ENCODE measurements around the gene TNFSF13. TPM values are rescaled to one million over a fixed set of nuclear protein-coding genes. Genes with fewer than 3 reads are reported as not detected.
A peak's percentile ranks its signal among the peaks of the same experiment; 100 is the strongest.

Gene TNFSF13
- total and polyA plus RNA-seq, 12 donors, result 4.1 to 25.0 (median 7.6) TPM

DNA sequence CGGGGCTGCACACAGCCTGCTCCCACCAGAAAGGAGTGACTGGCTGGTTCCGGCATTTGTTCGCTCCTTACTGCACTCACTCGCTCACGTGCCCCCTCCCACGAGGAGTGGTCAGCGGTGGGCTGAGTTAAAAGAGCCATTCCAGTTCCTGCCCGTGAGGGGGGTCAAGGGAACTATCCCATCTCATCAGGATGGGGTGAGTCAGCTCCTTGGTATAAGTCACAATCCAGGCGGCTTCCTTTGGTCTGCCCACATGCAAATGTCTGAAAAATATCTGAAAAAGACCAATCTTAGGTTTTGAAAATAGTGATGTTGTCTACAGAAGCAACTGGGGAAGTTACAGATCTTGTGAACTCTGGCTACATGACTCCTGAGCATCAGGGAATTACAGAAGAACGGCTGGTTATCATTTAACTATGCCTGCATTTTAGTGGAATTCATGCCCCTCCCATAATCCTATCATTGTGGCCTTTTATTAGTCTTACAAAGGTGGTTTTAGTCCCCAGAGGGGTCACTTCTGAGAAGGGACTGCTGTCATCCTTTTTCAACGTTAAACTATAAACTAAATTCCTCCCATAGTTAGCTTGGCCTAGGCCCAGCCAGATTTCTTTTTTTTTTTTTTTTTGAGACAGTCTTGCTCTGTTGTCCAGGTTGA lies 19.5 kb upstream of the TNFSF13 start:
- 69 to 75% methylated on average over 11 of the region's 11 CpGs for WGBS, 2 donors
- Histone ChIP-seq H3K4me3 (no peak overlapping the region), H3K4me1 (peaks cover 0 to 2% (median 0%) of the 10 kb centered on the region in 9 donors), H3K27me3 (no peaks in the 10 kb centered on the region), H3K9me3 (peaks cover 0 to 17% (median 0%) of the 10 kb centered on the region in 11 donors), H3K36me3 (no peaks in the 10 kb centered on the region), H3K27ac (no peak overlapping the region)
- ATAC-seq (no peak), DNase-seq (no peak)
- intact Hi-C loops (cut with DNase I), result no loop called here
- TF ChIP-seq, protein P1, sequence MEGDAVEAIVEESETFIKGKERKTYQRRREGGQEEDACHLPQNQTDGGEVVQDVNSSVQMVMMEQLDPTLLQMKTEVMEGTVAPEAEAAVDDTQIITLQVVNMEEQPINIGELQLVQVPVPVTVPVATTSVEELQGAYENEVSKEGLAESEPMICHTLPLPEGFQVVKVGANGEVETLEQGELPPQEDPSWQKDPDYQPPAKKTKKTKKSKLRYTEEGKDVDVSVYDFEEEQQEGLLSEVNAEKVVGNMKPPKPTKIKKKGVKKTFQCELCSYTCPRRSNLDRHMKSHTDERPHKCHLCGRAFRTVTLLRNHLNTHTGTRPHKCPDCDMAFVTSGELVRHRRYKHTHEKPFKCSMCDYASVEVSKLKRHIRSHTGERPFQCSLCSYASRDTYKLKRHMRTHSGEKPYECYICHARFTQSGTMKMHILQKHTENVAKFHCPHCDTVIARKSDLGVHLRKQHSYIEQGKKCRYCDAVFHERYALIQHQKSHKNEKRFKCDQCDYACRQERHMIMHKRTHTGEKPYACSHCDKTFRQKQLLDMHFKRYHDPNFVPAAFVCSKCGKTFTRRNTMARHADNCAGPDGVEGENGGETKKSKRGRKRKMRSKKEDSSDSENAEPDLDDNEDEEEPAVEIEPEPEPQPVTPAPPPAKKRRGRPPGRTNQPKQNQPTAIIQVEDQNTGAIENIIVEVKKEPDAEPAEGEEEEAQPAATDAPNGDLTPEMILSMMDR (IDR thresholded peaks at IDR 0.05), result no peak

DNA sequence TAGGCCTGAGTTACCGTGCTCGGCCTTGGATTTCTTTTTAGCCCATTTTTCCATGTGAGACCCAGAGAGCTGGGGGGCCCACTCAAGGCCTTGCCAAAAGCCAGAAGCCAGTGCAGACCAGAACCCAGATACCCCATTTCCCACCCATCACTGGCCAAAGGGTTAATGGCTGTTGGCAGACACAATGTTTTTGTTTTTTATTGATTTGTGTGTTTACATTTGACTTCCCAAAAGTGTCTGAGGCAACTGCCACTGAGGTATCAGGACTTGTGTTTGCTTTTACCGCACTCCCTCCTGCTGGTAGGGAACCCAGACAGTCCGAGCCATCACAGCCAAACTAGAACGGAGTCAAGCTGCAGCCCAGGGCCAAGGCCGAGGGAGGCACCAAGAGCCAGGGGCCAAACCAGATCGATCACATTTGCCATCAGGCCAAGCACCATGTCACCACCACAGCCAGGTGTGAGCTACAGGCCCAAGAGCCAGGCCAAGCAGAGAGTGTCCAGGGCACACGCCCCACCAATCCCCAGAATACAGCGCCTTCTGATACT lies 17.4 kb upstream of the TNFSF13 start:
- ATAC-seq, result no peak
- Histone ChIP-seq H3K36me3 (no peaks in the 10 kb centered on the region), H3K9me3 (peaks cover 0 to 17% (median 0%) of the 10 kb centered on the region in 11 donors), H3K4me3 (no peak overlapping the region), H3K27ac (no peak overlapping the region), H3K27me3 (no peaks in the 10 kb centered on the region), H3K4me1 (peaks cover 0 to 17% (median 5%) of the 10 kb centered on the region in 9 donors)
- intact Hi-C loops (cut with DNase I), result no loop called here
- TF ChIP-seq, protein P1 (IDR thresholded peaks at IDR 0.05), result no peak
- WGBS, 2 donors, result 93 to 97% methylated on average over 9 of the region's 9 CpGs
- DNase-seq, result no peak

DNA sequence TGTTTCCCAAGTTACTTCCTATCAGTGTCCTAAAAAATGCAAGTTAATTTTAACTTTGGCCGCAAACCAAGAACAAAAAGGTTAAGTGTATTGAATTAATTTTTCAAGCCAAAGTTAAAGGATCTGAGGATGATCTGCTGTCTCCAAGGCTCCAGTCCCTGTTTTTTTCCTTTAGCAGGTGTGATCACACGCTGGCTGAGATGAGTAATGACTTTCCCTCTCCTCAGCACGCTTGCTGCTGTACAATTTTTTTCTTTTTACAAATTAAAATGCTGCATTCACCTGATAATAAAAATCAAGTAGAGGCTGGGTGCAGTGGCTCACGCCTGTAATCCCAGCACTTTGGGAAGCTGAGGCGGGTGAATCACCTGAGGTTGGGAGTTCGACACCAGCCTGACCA lies 13.6 kb upstream of the TNFSF13 start:
- DNase-seq, result no peak
- intact Hi-C loops (cut with DNase I), result no loop called here
- Histone ChIP-seq H3K36me3 (no peaks in the 10 kb centered on the region), H3K4me1 (peaks cover 0 to 38% (median 20%) of the 10 kb centered on the region in 9 donors), H3K27ac (peak overlapping the region in 6 of 10 donors; percentile 21 to 67 (median 45)), H3K27me3 (no peaks in the 10 kb centered on the region), H3K4me3 (no peak overlapping the region), H3K9me3 (no peaks in the 10 kb centered on the region)
- WGBS, 2 donors, result 58 to 69% methylated on average over 6 of the region's 6 CpGs
- ATAC-seq, result no peak
- TF ChIP-seq, protein P1 (IDR thresholded peaks at IDR 0.05), result no peak

DNA sequence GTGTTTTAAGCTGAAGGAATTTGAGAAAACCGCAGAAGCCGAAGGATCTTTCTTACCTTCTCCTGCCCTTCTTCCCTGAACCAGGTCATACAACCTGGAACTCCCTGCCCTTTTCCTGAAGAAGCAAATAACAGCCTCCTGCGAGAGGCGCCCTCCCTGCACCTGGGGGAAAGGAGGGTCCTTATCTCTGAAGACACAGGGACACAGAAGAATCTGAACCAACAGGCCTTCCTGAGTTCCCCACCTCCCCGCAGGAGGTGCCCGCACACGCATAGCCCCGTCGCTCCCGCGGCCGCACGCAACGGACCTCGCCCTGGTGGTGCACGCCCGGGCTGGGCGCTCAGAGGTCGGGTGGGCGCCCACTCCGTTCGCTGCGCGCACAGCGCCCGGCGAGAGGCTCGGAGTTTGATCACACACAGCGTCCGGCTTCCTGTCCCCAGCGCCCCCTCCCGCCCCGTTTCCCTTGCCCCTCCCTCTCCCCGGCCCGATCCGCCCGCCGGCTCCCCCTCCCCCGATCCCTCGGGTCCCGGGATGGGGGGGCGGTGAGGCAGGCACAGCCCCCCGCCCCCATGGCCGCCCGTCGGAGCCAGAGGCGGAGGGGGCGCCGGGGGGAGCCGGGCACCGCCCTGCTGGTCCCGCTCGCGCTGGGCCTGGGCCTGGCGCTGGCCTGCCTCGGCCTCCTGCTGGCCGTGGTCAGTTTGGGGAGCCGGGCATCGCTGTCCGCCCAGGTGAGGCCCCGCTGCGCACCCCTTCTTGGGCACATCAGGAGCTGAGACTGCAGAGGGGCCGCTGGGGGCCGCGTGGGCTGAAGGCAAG lies 9.8 kb upstream of the TNFSF13 start, which contains the start of gene TNFSF12:
TSS of gene TNFSF12 (plus strand) at position 474 of the 816 bp plus-strand sequence. CDS start at position 570, 96 bp downstream.
- H3K9me3 ChIP-seq, result no peaks in the 10 kb centered on the region
- H3K36me3 ChIP-seq, result peaks cover 0 to 23% (median 10%) of the 10 kb centered on the region in 9 donors
- peak within 1 kb of the TSS; percentile 89 to 98 (median 92) for H3K27ac ChIP-seq
- WGBS, 2 donors, result 2 to 4% methylated on average over 65 of the region's 65 CpGs
- intact Hi-C loops (cut with DNase I), result no loop called here
- peak; percentile 80 to 91 (median 86) for ATAC-seq
- peak; percentile 83 for DNase-seq
- TF ChIP-seq, protein P1 (IDR thresholded peaks at IDR 0.05), result peak in 5 of 9 donors; percentile 25 to 50 (median 29)
- H3K4me1 ChIP-seq, result peaks cover 0 to 62% (median 22%) of the 10 kb centered on the region in 9 donors
- H3K27me3 ChIP-seq, result no peaks in the 10 kb centered on the region
- peak within 1 kb of the TSS; percentile 42 to 90 (median 80) for H3K4me3 ChIP-seq
